RCC 7860 (cell line): ENCODE data around the gene ZC3H12A.

Source experiments
- DNase-seq: peaks from one replicate; pipeline ENCODE4 v3.0.0-alpha.2; 2015; ENCODE audit warnings: low spot score
- FAIRE-seq: peaks from 2 replicates; lab custom pipeline; 2012; peaks lifted over from hg19 to GRCh38; lab: Jason Lieb, UNC

The ZC3H12A gene

DNA sequence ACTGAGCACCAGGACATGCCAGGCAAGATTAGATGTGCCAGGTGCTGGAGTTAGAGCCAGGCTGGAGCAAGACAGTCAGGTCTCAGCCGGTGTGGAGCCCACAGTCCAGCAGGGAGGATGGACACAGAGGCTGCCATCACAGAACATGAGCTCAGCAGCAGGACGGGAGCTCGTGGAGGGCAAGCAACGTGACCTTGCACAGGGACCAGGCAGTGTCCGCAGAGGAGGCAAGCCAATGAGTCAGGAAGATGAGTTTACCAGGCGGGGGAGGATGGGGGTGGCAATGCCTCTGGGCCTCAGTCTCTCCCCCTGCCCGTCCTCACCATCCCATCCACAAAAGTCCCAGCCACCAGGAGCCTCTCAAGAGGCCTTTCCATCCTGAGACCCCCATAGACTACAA, 20.7 kb upstream of the ZC3H12A start:
- FAIRE-seq: no peak

GRCh38 chr1:37455516-37455915, 18.9 kb upstream of the ZC3H12A start:
- DNase-seq (no peak), FAIRE-seq (no peak)

More for the DNA sequence above, 20.7 kb upstream of the ZC3H12A start:
- DNase-seq: peak; percentile 53

GRCh38 chr1:37456614-37457013, 17.8 kb upstream of the ZC3H12A start:
- no peak for DNase-seq
- FAIRE-seq: no peak

DNA sequence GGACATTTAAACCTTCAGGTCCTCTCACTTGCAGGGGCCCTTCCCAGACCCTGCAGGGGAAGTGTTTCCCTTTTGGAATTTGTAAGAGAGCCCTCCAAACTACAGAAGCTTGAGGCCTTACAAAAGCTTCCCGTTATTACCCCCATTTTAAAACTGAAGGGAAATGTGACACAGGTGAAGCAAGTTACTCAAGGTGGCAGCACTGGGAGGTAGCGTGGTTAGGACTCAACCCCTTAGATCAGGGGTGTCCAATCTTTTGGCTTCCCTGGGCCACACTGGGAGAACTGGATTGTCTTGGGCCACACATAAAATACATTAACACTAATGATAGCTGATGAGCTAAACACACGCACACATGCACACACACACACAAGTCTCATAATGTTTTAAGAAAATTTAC, 15.8 kb upstream of the ZC3H12A start:
- DNase-seq (no peak), FAIRE-seq (no peak)

GRCh38 chr1:37461698-37462436, 12.5 kb upstream of the ZC3H12A start:
- no peak for DNase-seq
- FAIRE-seq: no peak

DNA sequence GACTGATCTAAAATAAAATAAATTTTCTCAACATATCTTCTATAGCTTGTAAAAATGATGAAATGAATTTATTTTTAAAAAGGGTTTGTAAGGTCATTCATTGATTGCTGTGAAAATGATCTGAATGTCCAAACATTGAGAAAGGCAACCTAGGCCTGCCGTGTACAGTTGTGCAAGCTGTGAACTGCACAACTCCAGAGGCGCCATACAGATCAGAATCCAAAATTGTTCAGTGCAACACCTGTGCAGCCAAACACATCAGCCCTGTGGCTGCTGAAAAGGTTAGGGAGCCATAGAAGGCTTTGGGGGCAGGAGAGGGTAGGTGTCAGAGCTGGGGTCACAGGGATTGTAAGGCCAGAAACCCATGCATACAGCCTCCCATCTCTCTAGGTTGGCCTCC, 9.9 kb upstream of the ZC3H12A start:
- no peak for DNase-seq
- FAIRE-seq: no peak

- DNase-seq (no peak), FAIRE-seq (no peak)
These were observed 8.5 kb upstream of the ZC3H12A start for GRCh38 chr1:37465593-37466517.

DNA sequence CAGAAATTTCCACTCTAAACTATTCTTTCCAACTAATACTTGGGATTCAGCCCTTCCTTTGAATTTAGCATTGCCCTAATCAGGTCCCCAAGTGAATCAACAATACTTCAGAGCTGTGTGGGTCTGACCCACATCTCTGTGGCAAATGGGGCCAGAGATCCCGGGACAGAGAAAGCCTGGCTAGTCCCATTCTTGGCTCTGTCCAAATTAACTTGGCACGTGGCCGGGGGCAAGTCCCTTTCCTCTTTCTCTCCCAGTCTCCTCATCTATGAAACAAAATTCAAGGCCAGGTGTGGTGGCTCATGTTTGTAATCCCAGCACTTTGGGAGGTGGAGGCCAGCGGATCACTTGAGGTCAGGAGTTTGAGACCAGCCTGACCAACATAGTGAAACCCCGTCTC, 6.3 kb upstream of the ZC3H12A start:
- no peak for FAIRE-seq
- DNase-seq: no peak

GRCh38 chr1:37469386-37469785, 5.0 kb upstream of the ZC3H12A start:
- FAIRE-seq: no peak
- no peak for DNase-seq

DNA sequence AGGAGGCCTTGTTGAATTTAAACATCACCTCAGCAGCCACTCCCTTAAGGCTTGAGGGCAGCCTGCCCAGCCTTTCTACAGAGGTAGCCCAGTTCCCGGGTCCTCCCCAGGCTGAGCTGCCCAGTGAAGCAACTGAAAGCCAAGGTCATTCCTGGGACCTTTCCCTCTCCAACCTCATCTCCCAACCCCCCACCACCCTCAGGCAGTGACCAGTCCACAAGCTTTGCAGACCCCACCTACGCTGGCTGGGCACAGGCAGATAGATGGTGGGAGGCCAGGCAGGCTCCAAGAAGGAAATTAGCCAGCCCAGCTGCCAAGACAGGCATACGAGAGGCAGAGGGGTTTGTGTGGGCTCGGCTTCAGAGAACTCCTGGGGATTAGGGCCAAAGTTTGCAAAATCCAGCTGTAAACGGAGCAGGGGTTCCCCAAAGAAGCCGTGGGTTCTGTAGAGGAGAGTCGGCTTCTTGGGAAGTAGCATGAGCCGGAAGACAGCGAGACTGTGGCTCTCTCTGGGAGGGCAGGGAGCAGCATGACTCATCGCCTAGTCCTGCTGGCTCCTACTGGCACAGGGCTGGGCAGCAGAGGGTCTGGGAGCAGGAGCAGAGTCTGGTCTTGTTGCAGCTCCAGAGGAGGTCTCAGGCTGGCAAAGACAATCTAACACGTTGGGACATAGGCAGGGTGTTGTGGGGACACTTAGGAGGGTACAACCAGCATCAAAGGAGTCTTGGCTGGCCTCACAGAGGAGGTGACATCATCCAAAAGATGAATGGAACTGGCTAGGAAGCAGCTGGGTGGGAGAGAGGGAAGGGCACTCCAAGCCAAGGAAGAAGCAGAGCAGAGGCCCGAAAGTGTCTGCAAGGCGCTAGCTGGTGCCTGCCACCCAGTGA, 2.8 kb upstream of the ZC3H12A start:
- DNase-seq (peak; percentile 89), FAIRE-seq (peak; percentile 75)

GRCh38 chr1:37472281-37472680, 2.1 kb upstream of the ZC3H12A start:
- FAIRE-seq (no peak), DNase-seq (peak; percentile 67)

GRCh38 chr1:37472994-37473393, 1.4 kb upstream of the ZC3H12A start:
- FAIRE-seq: no peak
- no peak for DNase-seq

DNA sequence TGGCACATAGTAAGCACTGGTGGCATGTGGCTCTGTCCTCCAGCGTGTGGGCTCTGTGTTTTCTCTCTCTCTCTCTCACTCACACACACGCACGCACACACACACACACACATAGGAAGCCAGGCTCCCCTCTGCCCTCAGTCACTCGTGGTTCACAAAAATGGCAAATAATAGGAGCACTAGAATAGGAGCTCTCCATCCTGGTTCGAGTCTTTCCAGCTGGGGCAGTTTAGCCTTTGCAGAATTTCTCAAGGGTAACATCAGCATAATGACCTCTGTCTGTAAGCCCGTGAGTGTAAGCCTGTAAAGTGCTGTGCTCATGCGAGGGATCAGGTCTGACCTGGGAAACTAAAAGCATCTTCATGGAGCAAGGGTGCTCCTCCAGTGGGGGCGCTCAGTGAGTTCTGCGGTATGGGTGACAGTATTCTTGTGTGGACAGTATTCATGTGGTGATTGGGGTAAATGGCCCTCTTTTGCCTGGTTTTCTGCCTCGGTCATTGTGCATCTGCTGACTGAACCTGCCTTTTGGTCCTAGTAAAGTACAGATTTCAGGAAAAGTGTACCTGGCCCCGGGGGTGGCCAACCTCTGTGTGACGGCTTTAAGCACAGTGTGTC, 842 bp upstream of the ZC3H12A start:
- no peak for FAIRE-seq
- DNase-seq: peak; percentile 24

DNA sequence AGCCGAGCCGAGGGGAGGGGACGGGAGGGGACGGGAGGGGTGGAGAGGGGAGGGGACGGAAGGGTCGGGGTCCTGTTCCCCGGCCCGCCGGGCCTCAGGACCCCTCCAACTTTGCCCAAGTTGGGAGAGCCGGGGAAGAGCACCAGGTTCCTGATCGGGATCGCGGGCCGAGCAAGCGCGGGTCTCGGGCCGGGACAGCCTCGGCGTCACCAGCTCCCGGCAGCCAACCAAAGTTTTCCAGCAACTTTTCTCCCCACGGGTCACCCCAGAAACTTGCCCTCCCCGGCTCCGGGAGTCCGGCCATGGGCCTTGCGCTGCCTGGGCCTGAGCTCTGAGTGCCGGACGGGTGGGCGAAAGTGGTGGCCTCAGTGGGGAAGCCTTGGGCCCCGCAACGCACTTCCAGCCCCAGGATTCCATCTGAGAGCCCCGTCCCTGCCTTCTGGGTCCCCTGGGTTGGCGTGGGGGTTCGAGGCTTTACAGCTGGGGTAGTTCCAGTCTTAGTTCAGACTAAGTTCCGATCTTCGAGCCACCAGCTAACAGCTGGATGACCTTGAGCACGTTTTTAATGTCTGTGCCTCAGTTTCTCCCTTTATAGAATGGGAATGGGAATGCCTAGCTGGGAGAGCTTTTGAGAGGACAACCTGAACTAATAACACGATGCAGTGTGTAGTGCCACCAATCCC, 458 bp downstream of the ZC3H12A start:
- no peak for FAIRE-seq
- DNase-seq: no peak

GRCh38 chr1:37475380-37476086, 1.2 kb downstream of the ZC3H12A start:
- peak; percentile 12 for DNase-seq
- FAIRE-seq: no peak

DNA sequence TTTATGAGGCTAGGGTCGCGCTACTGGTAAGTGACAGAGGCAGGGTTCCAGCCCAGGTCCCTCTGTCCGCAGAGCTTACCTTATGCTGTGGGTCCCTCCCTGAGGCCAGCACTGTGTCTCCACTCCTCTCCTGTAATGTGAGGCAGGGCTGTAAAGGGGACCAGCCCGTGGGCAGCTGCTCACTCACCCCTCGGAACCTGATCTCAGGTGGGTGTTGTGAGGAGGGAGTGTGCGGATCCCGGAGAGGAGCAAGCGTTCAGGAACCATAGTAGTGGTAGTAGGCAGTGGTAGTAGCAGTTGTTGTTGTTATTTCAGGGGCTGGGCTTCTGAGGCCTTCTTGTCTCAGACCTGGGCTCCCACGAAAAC, 1.7 kb downstream of the ZC3H12A start:
- DNase-seq (no peak), FAIRE-seq (no peak)

GRCh38 chr1:37476460-37477197, 2.2 kb downstream of the ZC3H12A start:
- DNase-seq (peak; percentile 89), FAIRE-seq (peak; percentile 65)

GRCh38 chr1:37477198-37477931, 3.0 kb downstream of the ZC3H12A start:
- FAIRE-seq: peak; percentile 23
- peak; percentile 91 for DNase-seq
